IMR-90 (cell line): Measurements from ENCODE around the gene AAMDC.

ENCODE experiments used
- BHLHE40 ChIP-seq: fragments of 150-350 bp; IDR thresholded peaks from 2 replicates; pipeline ENCODE4 v1.6.1; 2016; ENCODE audit warnings: mild to moderate bottlenecking, low read depth, low read length
- MAFK ChIP-seq: IDR thresholded peaks from 2 replicates; pipeline ENCODE4 v1.6.1; 2012; ENCODE audit warnings: low read depth, low read length, improper control_type of control experiment
- MAZ ChIP-seq: IDR thresholded peaks from 2 replicates; pipeline ENCODE4 v1.6.1; 2012; ENCODE audit warnings: low read depth, mild to moderate bottlenecking, low read length, improper control_type of control experiment, moderate library complexity, borderline replicate concordance
- POLR2A ChIP-seq: IDR thresholded peaks from 2 replicates; pipeline ENCODE4 v1.6.1; 2012; ENCODE audit warnings: mild to moderate bottlenecking, low read depth, low read length
- RAD21 ChIP-seq: IDR thresholded peaks from 2 replicates; pipeline ENCODE4 v1.6.1; 2012; ENCODE audit warnings: low read length, improper control_type of control experiment
- SMC3 ChIP-seq: fragments of 150-350 bp; IDR thresholded peaks from 2 replicates; pipeline ENCODE4 v1.6.1; 2016; ENCODE audit warnings: low read depth, mild to moderate bottlenecking, antibody characterized with exemption, low read length, moderate library complexity
- TF ChIP-seq, protein P1 (sequence below): conservative IDR thresholded peaks from 2 replicates; pipeline ENCODE4 v1.5.1; 2012; ENCODE audit warnings: mild to moderate bottlenecking, low read depth, low read length, improper control_type of control experiment
- TF ChIP-seq, protein P2 (sequence below): fragments of 150-350 bp; IDR thresholded peaks from 2 replicates; pipeline ENCODE4 v1.6.1; 2016; ENCODE audit warnings: low read depth, mild to moderate bottlenecking, low read length, moderate library complexity, borderline replicate concordance

DNA sequence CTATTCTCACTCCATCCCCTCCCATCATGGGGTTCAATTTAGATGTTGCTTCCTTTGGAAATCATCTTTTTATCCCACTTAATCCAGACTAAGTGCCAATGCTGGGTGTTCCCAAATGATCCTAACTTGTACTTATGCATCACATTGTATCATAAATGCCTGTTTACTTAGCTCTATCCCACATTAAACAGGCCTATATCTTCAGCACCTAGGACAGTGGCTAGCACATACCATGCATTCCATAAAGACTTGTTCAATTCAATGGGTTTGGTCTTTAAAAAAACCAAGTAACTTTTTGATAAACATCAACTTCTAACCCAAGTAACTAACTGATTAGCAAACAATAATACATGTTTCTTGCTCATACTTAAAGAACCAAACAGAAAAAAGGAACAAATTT is 41.0 kb upstream of the AAMDC start:
- TF ChIP-seq, protein P1, sequence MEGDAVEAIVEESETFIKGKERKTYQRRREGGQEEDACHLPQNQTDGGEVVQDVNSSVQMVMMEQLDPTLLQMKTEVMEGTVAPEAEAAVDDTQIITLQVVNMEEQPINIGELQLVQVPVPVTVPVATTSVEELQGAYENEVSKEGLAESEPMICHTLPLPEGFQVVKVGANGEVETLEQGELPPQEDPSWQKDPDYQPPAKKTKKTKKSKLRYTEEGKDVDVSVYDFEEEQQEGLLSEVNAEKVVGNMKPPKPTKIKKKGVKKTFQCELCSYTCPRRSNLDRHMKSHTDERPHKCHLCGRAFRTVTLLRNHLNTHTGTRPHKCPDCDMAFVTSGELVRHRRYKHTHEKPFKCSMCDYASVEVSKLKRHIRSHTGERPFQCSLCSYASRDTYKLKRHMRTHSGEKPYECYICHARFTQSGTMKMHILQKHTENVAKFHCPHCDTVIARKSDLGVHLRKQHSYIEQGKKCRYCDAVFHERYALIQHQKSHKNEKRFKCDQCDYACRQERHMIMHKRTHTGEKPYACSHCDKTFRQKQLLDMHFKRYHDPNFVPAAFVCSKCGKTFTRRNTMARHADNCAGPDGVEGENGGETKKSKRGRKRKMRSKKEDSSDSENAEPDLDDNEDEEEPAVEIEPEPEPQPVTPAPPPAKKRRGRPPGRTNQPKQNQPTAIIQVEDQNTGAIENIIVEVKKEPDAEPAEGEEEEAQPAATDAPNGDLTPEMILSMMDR: no peak
- TF ChIP-seq, protein P2, sequence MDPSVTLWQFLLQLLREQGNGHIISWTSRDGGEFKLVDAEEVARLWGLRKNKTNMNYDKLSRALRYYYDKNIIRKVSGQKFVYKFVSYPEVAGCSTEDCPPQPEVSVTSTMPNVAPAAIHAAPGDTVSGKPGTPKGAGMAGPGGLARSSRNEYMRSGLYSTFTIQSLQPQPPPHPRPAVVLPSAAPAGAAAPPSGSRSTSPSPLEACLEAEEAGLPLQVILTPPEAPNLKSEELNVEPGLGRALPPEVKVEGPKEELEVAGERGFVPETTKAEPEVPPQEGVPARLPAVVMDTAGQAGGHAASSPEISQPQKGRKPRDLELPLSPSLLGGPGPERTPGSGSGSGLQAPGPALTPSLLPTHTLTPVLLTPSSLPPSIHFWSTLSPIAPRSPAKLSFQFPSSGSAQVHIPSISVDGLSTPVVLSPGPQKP: no peak
- TF ChIP-seq SMC3 (no peak), BHLHE40 (no peak), POLR2A (no peak), MAFK (no peak), MAZ (no peak), RAD21 (no peak)
